SK-N-SH (cell line): ENCODE data around the gene PPM1K. TPM values are rescaled to one million over a fixed set of nuclear protein-coding genes. Genes with fewer than 3 reads are reported as not detected.

Experiments
- CTCF ChIA-PET: fragments of 300-600, 350-600 bp; formaldehyde crosslinking; extraction: SDS; loops from one replicate; lab custom pipeline; 2021; lab: Yijun Ruan, JAX
- POLR2A ChIA-PET: fragments of 350-600 bp; sonication (Branson Sonifier 250); formaldehyde crosslinking; extraction: SDS; loops from one replicate; lab custom pipeline; 2020; ENCODE audit warnings: antibody characterized with exemption, inconsistent platforms; lab: Yijun Ruan, JAX
- DNase-seq: peaks from one replicate; pipeline ENCODE4 v3.0.0; 2012
- H2AFZ ChIP-seq: fragments of 200-600 bp; sonication (generic); 2 replicates; pipeline ENCODE4 v1.8.1; 2016; ENCODE audit warnings: antibody characterized with exemption, mild to moderate bottlenecking, low read depth
- H3F3A ChIP-seq: fragments of 200-600 bp; sonication (generic); replicated peaks from 2 replicates; pipeline ENCODE3; 2016; ENCODE audit warnings: antibody characterized with exemption, mild to moderate bottlenecking; ENCODE audit not compliant: insufficient read depth
- H3K27ac ChIP-seq, 2 experiments: fragments of 200-500 bp in 1 of 2; fragments of 200-600 bp in 1 of 2; sonication (Bioruptor generic) in 1 of 2; sonication (generic), shearing (Covaris generic) in 1 of 2; 2 replicates each; pipeline versions ENCODE4 v1.5.1 to v1.6.1; 2014 to 2016; ENCODE audit warnings: low read depth in 2 of 2, inconsistent platforms in 1 of 2, low read length in 1 of 2, mild to moderate bottlenecking in 1 of 2, mixed read lengths in 1 of 2
- H3K27me3 ChIP-seq: fragments of 200-600 bp; sonication (generic), shearing (Covaris generic); 2 replicates; pipeline ENCODE4 v1.6.1; 2016; ENCODE audit warnings: mixed run types; ENCODE audit not compliant: insufficient read depth
- H3K36me3 ChIP-seq, 2 experiments: fragments of 200-500 bp in 1 of 2; fragments of 200-600 bp in 1 of 2; sonication (Bioruptor generic) in 1 of 2; sonication (generic) in 1 of 2; replicated peaks in 1 of 2; 2 replicates each; pipeline versions ENCODE3 to v1.5.1; 2014 to 2016; ENCODE audit warnings: low read length in 1 of 2, mild to moderate bottlenecking in 1 of 2; ENCODE audit not compliant: insufficient read depth in 2 of 2, control insufficient read depth in 1 of 2
- H3K4me1 ChIP-seq, 2 experiments: fragments of 200-500 bp in 1 of 2; fragments of 200-600 bp in 1 of 2; sonication (Bioruptor generic) in 1 of 2; sonication (generic), shearing (Covaris generic) in 1 of 2; 2 replicates each; pipeline versions ENCODE4 v1.5.1 to v1.6.1; 2014 to 2016; ENCODE audit warnings: low read depth in 1 of 2, low read length in 1 of 2, mixed run types in 1 of 2; ENCODE audit not compliant: insufficient read depth in 2 of 2, control insufficient read depth in 1 of 2
- H3K4me2 ChIP-seq: fragments of 200-600 bp; sonication (generic), shearing (Covaris generic); 2 replicates; pipeline ENCODE4 v1.6.1; 2017; ENCODE audit warnings: mixed run types
- H3K4me3 ChIP-seq, 2 experiments: fragments of 200-500 bp in 1 of 2; fragments of 200-600 bp in 1 of 2; sonication (Bioruptor generic) in 1 of 2; sonication (generic), shearing (Covaris generic) in 1 of 2; 2 replicates each; pipeline versions ENCODE4 v1.5.1 to v1.8.1; 2014 to 2016; ENCODE audit warnings: low read depth in 2 of 2, inconsistent platforms in 1 of 2, low read length in 1 of 2, mild to moderate bottlenecking in 1 of 2, mixed read lengths in 1 of 2, moderate library complexity in 1 of 2
- H3K79me2 ChIP-seq: fragments of 200-600 bp; sonication (generic); 2 replicates; pipeline ENCODE4 v1.8.1; 2017; ENCODE audit warnings: mild to moderate bottlenecking; ENCODE audit not compliant: insufficient read depth
- H3K9ac ChIP-seq: fragments of 200-600 bp; sonication (generic); 2 replicates; pipeline ENCODE4 v1.6.1; 2017; ENCODE audit warnings: mixed run types
- H3K9me2 ChIP-seq: fragments of 200-600 bp; sonication (generic); 2 replicates; pipeline ENCODE4 v1.6.1; 2017; ENCODE audit warnings: mixed run types
- H3K9me3 ChIP-seq: fragments of 200-600 bp; sonication (generic); 2 replicates; pipeline ENCODE4 v1.6.1; 2017; ENCODE audit warnings: mixed run types, mild to moderate bottlenecking, moderate library complexity
- H4K20me1 ChIP-seq: fragments of 200-600 bp; sonication (generic); 2 replicates; pipeline ENCODE4 v1.6.1; 2017; ENCODE audit warnings: mild to moderate bottlenecking, mixed run types; ENCODE audit not compliant: insufficient read depth
- ELF1 ChIP-seq: IDR thresholded peaks from 2 replicates; pipeline ENCODE4 v1.4.0; 2012
- EP300 ChIP-seq, 2 experiments: IDR thresholded peaks; 2 replicates each; pipeline versions ENCODE4 v1.4.0 to v1.6.1; 2012; ENCODE audit warnings: borderline replicate concordance in 1 of 2, low read depth in 1 of 2, low read length in 1 of 2
- FOSL2 ChIP-seq: IDR thresholded peaks from 2 replicates; pipeline ENCODE4 v1.4.0; 2012; ENCODE audit warnings: low read depth, mild to moderate bottlenecking, moderate library complexity, borderline replicate concordance
- FOXJ3 ChIP-seq: sonication (generic); formaldehyde crosslinking; IDR thresholded peaks from 2 replicates; pipeline ENCODE4 v1.5.1; 2020; ENCODE audit warnings: mild to moderate bottlenecking, missing genetic modification reagents
- FOXM1 ChIP-seq: IDR thresholded peaks from 2 replicates; pipeline ENCODE4 v1.4.0; 2012; ENCODE audit warnings: low read depth, mild to moderate bottlenecking
- JUND ChIP-seq: IDR thresholded peaks from 2 replicates; pipeline ENCODE4 v1.4.0; 2012
- MXI1 ChIP-seq: IDR thresholded peaks from 2 replicates; pipeline ENCODE4 v1.6.1; 2012; ENCODE audit warnings: mild to moderate bottlenecking, low read depth, low read length, improper control_type of control experiment
- POLR2AphosphoS5 ChIP-seq: IDR thresholded peaks from 2 replicates; pipeline ENCODE4 v1.6.1; 2012; ENCODE audit warnings: low read depth, low read length
- RAD21 ChIP-seq: IDR thresholded peaks from 2 replicates; pipeline ENCODE4 v1.6.1; 2012; ENCODE audit warnings: mild to moderate bottlenecking, low read length
- TCF12 ChIP-seq: IDR thresholded peaks from 2 replicates; pipeline ENCODE4 v1.4.0; 2012
- WGBS: methylation state at CpG from one replicate; pipeline ENCODE4 v1.1.6; 2017; ENCODE audit warnings: low lambda C conversion rate; 5-methylcytosine and 5-hydroxymethylcytosine counted together
- polyA plus RNA-seq, 3 experiments: library from polyadenylated mRNA; depleted of rRNA; stranded (reverse); fragments of >200 nt; gene quantifications; 2 replicates each; pipeline ENCODE4 v1.2.3, GENCODE V29; 2012
- TF ChIP-seq, protein P1 (sequence below): fragments of 150-350 bp; IDR thresholded peaks from 2 replicates; pipeline ENCODE4 v1.6.1; 2017; ENCODE audit warnings: antibody characterized with exemption, low read length, low read depth, borderline replicate concordance
- TF ChIP-seq, protein P2 (sequence below): IDR thresholded peaks from 2 replicates; pipeline ENCODE4 v1.4.0; 2012; ENCODE audit warnings: low read depth, borderline replicate concordance

Gene PPM1K
- polyA plus RNA-seq, 1 of the 3 experiments (the other 2 are of a cell fraction), result 2.5 TPM

DNA sequence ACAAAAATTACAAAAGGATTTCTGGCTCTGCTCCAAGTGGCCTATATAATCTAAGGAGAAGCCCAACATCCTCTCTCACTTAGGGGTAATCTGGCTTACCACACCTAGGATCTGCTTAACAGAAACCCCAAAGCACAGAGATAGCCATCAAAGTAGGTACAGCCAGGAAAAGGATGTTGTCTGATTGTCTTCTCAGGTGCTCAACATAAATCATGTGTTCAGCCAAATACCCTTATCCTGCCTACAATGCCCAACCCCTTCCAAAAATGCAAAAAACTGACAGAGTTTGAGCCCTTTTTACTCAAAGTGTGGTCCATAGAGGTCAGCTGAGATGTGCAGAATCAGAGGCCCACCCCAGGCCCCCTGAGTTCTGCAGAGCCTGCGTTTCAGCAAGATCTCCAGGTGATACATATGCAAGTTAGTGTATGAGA, 53.9 kb downstream of the PPM1K start:
- Histone ChIP-seq H3K4me1 (no peaks in the 10 kb centered on the region), H3K27ac (no peak overlapping the region), H3K4me3 (no peak overlapping the region), H3K9ac (no peak overlapping the region), H4K20me1 (no peaks in the 10 kb centered on the region), H3K4me2 (no peak overlapping the region), H3K9me3 (no peaks in the 10 kb centered on the region), H3K27me3 (no peaks in the 10 kb centered on the region)
- POLR2A ChIA-PET, result no interaction called here
- 74% methylated on average over 1 of the region's 1 CpG for WGBS
- TF ChIP-seq FOXJ3 (no peak), ELF1 (no peak), JUND (no peak)
- TF ChIP-seq, all 33 proteins: peak for 0
- CTCF ChIA-PET, result interaction anchor here (0.8 to 3.7 kb wide), 2 partner anchors 12 to 32 kb away, joined by 3 to 24 read pairs; no protein-coding TSS in a partner anchor
- no peak for DNase-seq
- no peak overlapping the region for H2AFZ ChIP-seq
- H3K79me2 ChIP-seq, result no peaks in the 10 kb centered on the region
- no peaks in the 10 kb centered on the region for H3K36me3 ChIP-seq
- H3F3A ChIP-seq, result no peaks in the 10 kb centered on the region
- H3K9me2 ChIP-seq, result no peaks in the 10 kb centered on the region

DNA sequence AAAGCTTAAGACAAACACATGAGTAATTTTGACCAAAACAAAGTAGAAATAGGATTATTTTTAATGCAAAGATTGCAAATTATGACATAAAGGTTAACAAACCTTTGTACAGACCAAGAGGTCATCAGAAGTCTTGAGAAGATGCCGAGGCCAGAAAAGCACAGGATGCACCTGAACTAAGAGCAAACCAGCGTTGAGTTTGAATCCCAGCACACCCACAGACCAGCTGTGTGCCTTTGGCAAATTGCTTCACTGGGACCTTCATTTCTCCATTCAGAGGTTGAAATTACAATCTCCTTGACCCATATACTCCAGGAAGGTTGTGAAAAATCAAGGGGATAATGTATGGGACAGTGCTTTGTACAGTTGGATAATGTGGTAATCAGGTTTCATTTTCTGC, 56.6 kb downstream of the PPM1K start:
- Histone ChIP-seq H3K9me2 (no peaks in the 10 kb centered on the region), H3F3A (no peaks in the 10 kb centered on the region), H2AFZ (no peak overlapping the region), H3K4me2 (no peak overlapping the region), H3K27ac (no peak overlapping the region), H3K79me2 (no peaks in the 10 kb centered on the region), H3K4me1 (no peaks in the 10 kb centered on the region), H4K20me1 (no peaks in the 10 kb centered on the region), H3K36me3 (no peaks in the 10 kb centered on the region), H3K27me3 (no peaks in the 10 kb centered on the region), H3K4me3 (no peak overlapping the region), H3K9ac (no peak overlapping the region), H3K9me3 (no peaks in the 10 kb centered on the region)
- ChIA-PET POLR2A (no interaction called here), CTCF (interaction anchor here (0.9 to 6.5 kb wide), 7 partner anchors 9 to 289 kb away, joined by 3 to 48 read pairs (median 6); no protein-coding TSS in a partner anchor)
- no peak for DNase-seq
- WGBS, result 61% methylated on average over 2 of the region's 2 CpGs
- TF ChIP-seq TCF12, result no peak
- TF ChIP-seq, protein P1, sequence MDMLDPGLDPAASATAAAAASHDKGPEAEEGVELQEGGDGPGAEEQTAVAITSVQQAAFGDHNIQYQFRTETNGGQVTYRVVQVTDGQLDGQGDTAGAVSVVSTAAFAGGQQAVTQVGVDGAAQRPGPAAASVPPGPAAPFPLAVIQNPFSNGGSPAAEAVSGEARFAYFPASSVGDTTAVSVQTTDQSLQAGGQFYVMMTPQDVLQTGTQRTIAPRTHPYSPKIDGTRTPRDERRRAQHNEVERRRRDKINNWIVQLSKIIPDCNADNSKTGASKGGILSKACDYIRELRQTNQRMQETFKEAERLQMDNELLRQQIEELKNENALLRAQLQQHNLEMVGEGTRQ, result no peak
- no peak for TF ChIP-seq POLR2AphosphoS5
- TF ChIP-seq ELF1, result no peak
- TF ChIP-seq RAD21, result no peak
- TF ChIP-seq, protein P2, sequence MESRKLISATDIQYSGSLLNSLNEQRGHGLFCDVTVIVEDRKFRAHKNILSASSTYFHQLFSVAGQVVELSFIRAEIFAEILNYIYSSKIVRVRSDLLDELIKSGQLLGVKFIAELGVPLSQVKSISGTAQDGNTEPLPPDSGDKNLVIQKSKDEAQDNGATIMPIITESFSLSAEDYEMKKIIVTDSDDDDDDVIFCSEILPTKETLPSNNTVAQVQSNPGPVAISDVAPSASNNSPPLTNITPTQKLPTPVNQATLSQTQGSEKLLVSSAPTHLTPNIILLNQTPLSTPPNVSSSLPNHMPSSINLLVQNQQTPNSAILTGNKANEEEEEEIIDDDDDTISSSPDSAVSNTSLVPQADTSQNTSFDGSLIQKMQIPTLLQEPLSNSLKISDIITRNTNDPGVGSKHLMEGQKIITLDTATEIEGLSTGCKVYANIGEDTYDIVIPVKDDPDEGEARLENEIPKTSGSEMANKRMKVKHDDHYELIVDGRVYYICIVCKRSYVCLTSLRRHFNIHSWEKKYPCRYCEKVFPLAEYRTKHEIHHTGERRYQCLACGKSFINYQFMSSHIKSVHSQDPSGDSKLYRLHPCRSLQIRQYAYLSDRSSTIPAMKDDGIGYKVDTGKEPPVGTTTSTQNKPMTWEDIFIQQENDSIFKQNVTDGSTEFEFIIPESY, result no peak
- no peak for TF ChIP-seq FOSL2
- TF ChIP-seq MXI1, result no peak
- no peak for TF ChIP-seq EP300 (IDR thresholded peaks at IDR 0.05; ENCODE audit: borderline replicate concordance in 1 of 2, low read depth in 1 of 2, low read length in 1 of 2)
- TF ChIP-seq FOXM1, result no peak
